ENCODE results near the gene RSPO3. TPM values are rescaled to one million over a fixed set of nuclear protein-coding genes. Genes with fewer than 3 reads are reported as not detected.
"Not testable (repeated sequence)": the region's sequence is repeated elsewhere in the genome, so short reads cannot be mapped to it uniquely, and the experiment has no call there.

RSPO3 gene
- total and polyA plus RNA-seq, 2 donors (not counting 1 experiment from before 2014, with no cell fraction given): 0.85 to 12.4 TPM

DNA sequence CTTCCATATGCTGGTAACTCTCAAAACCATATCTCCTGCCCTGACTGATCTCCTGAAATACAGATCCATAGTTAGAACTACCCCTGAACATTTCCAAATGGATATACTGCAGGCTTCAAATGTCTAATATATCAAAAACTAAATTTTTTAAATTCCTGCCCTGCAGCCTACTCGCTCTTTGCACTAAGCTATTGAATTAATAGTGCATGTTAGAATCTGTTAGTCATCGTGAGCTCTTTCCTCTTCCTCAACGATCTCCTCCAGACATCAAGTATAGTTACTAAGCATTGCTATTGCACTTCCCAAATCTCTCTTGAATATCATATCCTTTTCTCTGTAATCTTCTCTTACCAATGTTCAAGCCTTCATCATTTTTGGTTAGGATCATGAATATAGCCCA, 26.0 kb upstream of the RSPO3 start:
- no peak overlapping the region for H3K27ac ChIP-seq (ENCODE audit: insufficient read depth, low read length)
- DNase-seq (ENCODE audit: low read depth in 2 of 2): no peak
- H3K4me3 ChIP-seq (replicated peaks in 1 of 4; ENCODE audit: control extremely low read depth in 1 of 4, insufficient read depth in 1 of 4, low read depth in 3 of 4, low read length in 4 of 4): no peak overlapping the region
- no peak overlapping the region for H3K4me2 ChIP-seq (ENCODE audit: extremely low read depth, insufficient read depth, low read length)
- no peaks in the 10 kb centered on the region for H3K4me1 ChIP-seq (ENCODE audit: control insufficient read depth, extremely low read depth, insufficient read depth, low read length)
- H3K79me2 ChIP-seq (ENCODE audit: control insufficient read depth, insufficient read depth, low read length): no peaks in the 10 kb centered on the region
- no peak overlapping the region for H3K9ac ChIP-seq (ENCODE audit: insufficient read depth, low read length)
- TF ChIP-seq CTCF (conservative IDR thresholded peaks at IDR 0.05 in 1 of 2, IDR thresholded peaks at IDR 0.05 in 1 of 2; ENCODE audit: low read depth in 1 of 2, low read length in 2 of 2) (no peak), EZH2 (IDR thresholded peaks at IDR 0.05; ENCODE audit: low read length, missing control alignments) (no peak)
- H3K36me3 ChIP-seq (ENCODE audit: control insufficient read depth, insufficient read depth, low read length): no peaks in the 10 kb centered on the region
- no peaks in the 10 kb centered on the region for H3K9me3 ChIP-seq (ENCODE audit: control insufficient read depth, insufficient read depth, low read depth, low read length)
- no peaks in the 10 kb centered on the region for H3K27me3 ChIP-seq (ENCODE audit: control insufficient read depth, insufficient read depth, low read length)
- H2AFZ ChIP-seq (ENCODE audit: low read length): no peak overlapping the region
- H4K20me1 ChIP-seq (ENCODE audit: control insufficient read depth, extremely low read depth, insufficient read depth, low read length): no peaks in the 10 kb centered on the region

DNA sequence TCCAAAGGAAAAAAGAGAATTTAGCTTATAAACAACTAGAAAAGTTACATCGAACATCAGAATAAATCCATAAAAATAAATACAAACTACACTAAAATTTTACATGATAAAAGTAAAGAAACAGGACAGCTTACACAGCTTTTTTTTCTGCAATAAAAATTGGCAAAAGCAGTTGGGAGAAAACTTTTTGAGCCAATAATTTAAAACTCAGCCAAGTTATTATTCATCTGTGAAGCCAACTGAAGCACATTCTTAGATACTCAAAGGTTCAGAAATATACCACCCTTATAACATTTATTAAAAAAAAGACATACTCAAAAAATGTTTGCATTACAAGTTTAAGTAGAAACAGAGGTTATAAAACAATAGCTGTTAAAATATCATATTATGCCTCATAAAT, 23.7 kb upstream of the RSPO3 start:
- no peak for DNase-seq (ENCODE audit: low read depth in 2 of 2)
- H3K4me3 ChIP-seq (replicated peaks in 1 of 4; ENCODE audit: control extremely low read depth in 1 of 4, insufficient read depth in 1 of 4, low read depth in 3 of 4, low read length in 4 of 4): no peak overlapping the region
- no peaks in the 10 kb centered on the region for H3K36me3 ChIP-seq (ENCODE audit: control insufficient read depth, insufficient read depth, low read length)
- no peak overlapping the region for H3K9ac ChIP-seq (ENCODE audit: insufficient read depth, low read length)
- H3K4me1 ChIP-seq (ENCODE audit: control insufficient read depth, extremely low read depth, insufficient read depth, low read length): no peaks in the 10 kb centered on the region
- no peak overlapping the region for H2AFZ ChIP-seq (ENCODE audit: low read length)
- H3K4me2 ChIP-seq (ENCODE audit: extremely low read depth, insufficient read depth, low read length): no peak overlapping the region
- no peaks in the 10 kb centered on the region for H3K27me3 ChIP-seq (ENCODE audit: control insufficient read depth, insufficient read depth, low read length)
- H3K9me3 ChIP-seq (ENCODE audit: control insufficient read depth, insufficient read depth, low read depth, low read length): no peaks in the 10 kb centered on the region
- H4K20me1 ChIP-seq (ENCODE audit: control insufficient read depth, extremely low read depth, insufficient read depth, low read length): no peaks in the 10 kb centered on the region
- H3K79me2 ChIP-seq (ENCODE audit: control insufficient read depth, insufficient read depth, low read length): no peaks in the 10 kb centered on the region
- no peak overlapping the region for H3K27ac ChIP-seq (ENCODE audit: insufficient read depth, low read length)
- TF ChIP-seq CTCF (conservative IDR thresholded peaks at IDR 0.05 in 1 of 2, IDR thresholded peaks at IDR 0.05 in 1 of 2; ENCODE audit: low read depth in 1 of 2, low read length in 2 of 2): no peak

GRCh38 chr6:127096167-127096566, 22.3 kb upstream of the RSPO3 start:
- no peak overlapping the region for H3K4me3 ChIP-seq (replicated peaks in 1 of 4; ENCODE audit: control extremely low read depth in 1 of 4, insufficient read depth in 1 of 4, low read depth in 3 of 4, low read length in 4 of 4)
- no peaks in the 10 kb centered on the region for H3K4me1 ChIP-seq (ENCODE audit: control insufficient read depth, extremely low read depth, insufficient read depth, low read length)

DNA sequence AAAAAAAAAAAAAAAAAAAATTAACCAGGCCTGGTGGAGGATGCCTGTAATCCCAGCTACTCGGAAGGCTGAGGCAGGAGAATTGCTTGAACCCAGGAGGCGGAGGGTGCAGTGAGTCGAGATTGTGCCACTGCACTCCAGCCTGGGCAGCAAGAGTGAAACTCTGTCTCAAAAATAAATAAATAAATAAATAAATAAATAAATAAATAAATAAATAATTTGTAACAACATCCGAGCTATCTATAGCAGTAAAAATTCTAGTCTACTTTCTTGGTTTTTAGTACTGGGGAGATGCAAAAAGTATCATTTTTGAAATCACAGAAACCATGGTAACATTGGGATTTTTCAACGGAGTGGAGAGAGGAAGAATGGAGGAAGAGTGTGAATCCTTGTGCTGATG, 21.0 kb upstream of the RSPO3 start:
- H4K20me1 ChIP-seq (ENCODE audit: control insufficient read depth, extremely low read depth, insufficient read depth, low read length); H3K4me2 ChIP-seq (ENCODE audit: extremely low read depth, insufficient read depth, low read length); H2AFZ ChIP-seq (ENCODE audit: low read length); H3K9me3 ChIP-seq (ENCODE audit: control insufficient read depth, insufficient read depth, low read depth, low read length); H3K27me3 ChIP-seq (ENCODE audit: control insufficient read depth, insufficient read depth, low read length); H3K36me3 ChIP-seq (ENCODE audit: control insufficient read depth, insufficient read depth, low read length); H3K27ac ChIP-seq (ENCODE audit: insufficient read depth, low read length); H3K4me3 ChIP-seq (replicated peaks in 1 of 4; ENCODE audit: control extremely low read depth in 1 of 4, insufficient read depth in 1 of 4, low read depth in 3 of 4, low read length in 4 of 4); H3K79me2 ChIP-seq (ENCODE audit: control insufficient read depth, insufficient read depth, low read length); H3K4me1 ChIP-seq (ENCODE audit: control insufficient read depth, extremely low read depth, insufficient read depth, low read length); H3K9ac ChIP-seq (ENCODE audit: insufficient read depth, low read length); DNase-seq (ENCODE audit: low read depth in 2 of 2): not testable (repeated sequence)

More at GRCh38 chr6:127096167-127096566, 22.3 kb upstream of the RSPO3 start:
- Histone ChIP-seq H3K27ac (ENCODE audit: insufficient read depth, low read length) (no peak overlapping the region), H3K36me3 (ENCODE audit: control insufficient read depth, insufficient read depth, low read length) (no peaks in the 10 kb centered on the region), H2AFZ (ENCODE audit: low read length) (no peak overlapping the region), H3K9ac (ENCODE audit: insufficient read depth, low read length) (no peak overlapping the region), H3K9me3 (ENCODE audit: control insufficient read depth, insufficient read depth, low read depth, low read length) (no peaks in the 10 kb centered on the region), H4K20me1 (ENCODE audit: control insufficient read depth, extremely low read depth, insufficient read depth, low read length) (no peaks in the 10 kb centered on the region), H3K4me2 (ENCODE audit: extremely low read depth, insufficient read depth, low read length) (no peak overlapping the region), H3K27me3 (ENCODE audit: control insufficient read depth, insufficient read depth, low read length) (no peaks in the 10 kb centered on the region), H3K79me2 (ENCODE audit: control insufficient read depth, insufficient read depth, low read length) (no peaks in the 10 kb centered on the region)
- no peak for TF ChIP-seq CTCF (conservative IDR thresholded peaks at IDR 0.05 in 1 of 2, IDR thresholded peaks at IDR 0.05 in 1 of 2; ENCODE audit: low read depth in 1 of 2, low read length in 2 of 2)
- no peak for DNase-seq (ENCODE audit: low read depth in 2 of 2)
